ENCODE data around the gene PDILT.
A peak's percentile ranks its signal among the peaks of the same experiment; 100 is the strongest.

Gene PDILT

GRCh38 chr16:20385844-20386832 is 18.4 kb downstream of the PDILT start:
- DNase-seq (ENCODE audit: low read depth): peak; percentile 62
- H3K4me3 ChIP-seq (replicated peaks; ENCODE audit: low read depth, low read length): no peak overlapping the region
- peak; percentile 81 for TF ChIP-seq CTCF (IDR thresholded peaks at IDR 0.05; ENCODE audit: low read length, missing control alignments)

GRCh38 chr16:20383106-20384029 is 21.2 kb downstream of the PDILT start:
- no peak overlapping the region for H3K4me3 ChIP-seq (replicated peaks; ENCODE audit: low read depth, low read length)
- peak; percentile 69 for DNase-seq (ENCODE audit: low read depth)
- peak; percentile 85 for TF ChIP-seq CTCF (IDR thresholded peaks at IDR 0.05; ENCODE audit: low read length, missing control alignments)

GRCh38 chr16:20382202-20382948 is 22.2 kb downstream of the PDILT start:
- TF ChIP-seq CTCF (IDR thresholded peaks at IDR 0.05; ENCODE audit: low read length, missing control alignments): no peak

GRCh38 chr16:20380782-20381181 is 23.8 kb downstream of the PDILT start:
- TF ChIP-seq CTCF (IDR thresholded peaks at IDR 0.05; ENCODE audit: low read length, missing control alignments): no peak
- no peak for DNase-seq (ENCODE audit: low read depth)

More at GRCh38 chr16:20382202-20382948, 22.2 kb downstream of the PDILT start:
- DNase-seq (ENCODE audit: low read depth): peak; percentile 1
- H3K4me3 ChIP-seq (replicated peaks; ENCODE audit: low read depth, low read length): no peak overlapping the region

GRCh38 chr16:20377181-20377580 is 27.4 kb downstream of the PDILT start:
- TF ChIP-seq CTCF (IDR thresholded peaks at IDR 0.05; ENCODE audit: low read length, missing control alignments): no peak
- H3K4me3 ChIP-seq (replicated peaks; ENCODE audit: low read depth, low read length): no peak overlapping the region
- no peak for DNase-seq (ENCODE audit: low read depth)

More at GRCh38 chr16:20380782-20381181, 23.8 kb downstream of the PDILT start:
- H3K4me3 ChIP-seq (replicated peaks; ENCODE audit: low read depth, low read length): no peak overlapping the region

- DNase-seq (ENCODE audit: low read depth): no peak
- TF ChIP-seq CTCF (IDR thresholded peaks at IDR 0.05; ENCODE audit: low read length, missing control alignments): no peak
Measured at GRCh38 chr16:20372701-20373100, 31.8 kb downstream of the PDILT start.

More at GRCh38 chr16:20372701-20373100, 31.8 kb downstream of the PDILT start:
- H3K4me3 ChIP-seq (replicated peaks; ENCODE audit: low read depth, low read length): no peak overlapping the region

Measured in fibroblast of pulmonary artery (primary cell).